H1 (cell line): ENCODE measurements around the gene OSBPL9. TPM values are rescaled to one million over a fixed set of nuclear protein-coding genes. Genes with fewer than 3 reads are reported as not detected.

Experiments
- CTCF ChIA-PET: fragments of 300-600 bp; sonication (Branson Sonifier 250); formaldehyde crosslinking; loops from one replicate; lab custom pipeline; 2021; ENCODE audit not compliant: partially characterized antibody; lab: Charles Lee
- POLR2A ChIA-PET: fragments of 300-600 bp; sonication (Branson Sonifier 250); formaldehyde crosslinking; loops from one replicate; lab custom pipeline; 2021; ENCODE audit warnings: inconsistent platforms; ENCODE audit not compliant: partially characterized antibody; lab: Charles Lee
- DNase-seq, 2 experiments: peaks; one replicate each; pipeline versions ENCODE4 v3.0.0 to v3.0.0-alpha.2; 2010 to 2022; ENCODE audit warnings: low spot score in 2 of 2, low read depth in 1 of 2, mixed read lengths in 1 of 2
- FAIRE-seq: peaks from 2 replicates; lab custom pipeline; 2011; peaks lifted over from hg19 to GRCh38; lab: Jason Lieb, UNC
- H2AFZ ChIP-seq: 2 replicates; pipeline ENCODE4 v1.8.1; 2012; ENCODE audit warnings: low read length, inconsistent platforms
- H2AK5ac ChIP-seq: 2 replicates; pipeline ENCODE4 v1.6.1; 2013; ENCODE audit warnings: low read depth, low read length
- H2BK120ac ChIP-seq: replicated peaks from 2 replicates; pipeline ENCODE3; 2013; ENCODE audit warnings: low read depth, low read length, inconsistent platforms
- H2BK12ac ChIP-seq: 2 replicates; pipeline ENCODE4 v1.6.1; 2013; ENCODE audit warnings: low read depth, low read length
- H2BK15ac ChIP-seq: 2 replicates; pipeline ENCODE4 v1.6.1; 2013; ENCODE audit warnings: low read length
- H2BK20ac ChIP-seq: 2 replicates; pipeline ENCODE4 v1.6.1; 2013; ENCODE audit warnings: low read length
- H2BK5ac ChIP-seq: 2 replicates; pipeline ENCODE4 v1.6.1; 2013; ENCODE audit warnings: low read depth, low read length
- H3K14ac ChIP-seq: 2 replicates; pipeline ENCODE4 v1.6.1; 2013; ENCODE audit warnings: inconsistent platforms; ENCODE audit not compliant: insufficient read length
- H3K18ac ChIP-seq: 2 replicates; pipeline ENCODE4 v1.6.1; 2013; ENCODE audit warnings: low read length; ENCODE audit errors: extremely low read depth
- H3K23ac ChIP-seq: 2 replicates; pipeline ENCODE4 v1.6.1; 2013; ENCODE audit warnings: inconsistent platforms; ENCODE audit not compliant: insufficient read length
- H3K23me2 ChIP-seq: 2 replicates; pipeline ENCODE4 v1.6.1; 2013; ENCODE audit warnings: low read depth, low read length
- H3K27ac ChIP-seq: 2 replicates; pipeline ENCODE4 v1.6.1; 2011; ENCODE audit warnings: low read depth, low read length, inconsistent platforms
- H3K27me3 ChIP-seq, 4 experiments: replicated peaks in 1 of 4; 1 replicate in 1 of 4; 2 replicates in 3 of 4; pipeline versions ENCODE4 v1.6.1 to v1.8.1; 2011 to 2013; ENCODE audit warnings: low read length in 3 of 4, mild to moderate bottlenecking in 3 of 4, inconsistent platforms in 2 of 4, mixed read lengths in 2 of 4, moderate library complexity in 1 of 4; ENCODE audit not compliant: control insufficient read depth in 3 of 4, insufficient read depth in 3 of 4; ENCODE audit errors: extremely low read depth in 1 of 4
- H3K36me3 ChIP-seq, 4 experiments: 2 replicates each; pipeline versions ENCODE4 v1.6.1 to v1.8.1; 2011 to 2013; ENCODE audit warnings: mild to moderate bottlenecking in 4 of 4, low read length in 3 of 4, moderate library complexity in 2 of 4, control low read depth in 1 of 4, inconsistent platforms in 1 of 4; ENCODE audit not compliant: insufficient read depth in 4 of 4, control insufficient read depth in 2 of 4
- H3K4ac ChIP-seq: replicated peaks from 2 replicates; pipeline ENCODE3; 2013; ENCODE audit warnings: low read length, low read depth, mixed read lengths, inconsistent platforms; ENCODE audit not compliant: insufficient read length
- H3K4me1 ChIP-seq, 4 experiments: replicated peaks in 1 of 4; 1 replicate in 1 of 4; 2 replicates in 3 of 4; pipeline versions ENCODE4 v1.6.1 to v1.8.1; 2011 to 2013; ENCODE audit warnings: low read length in 3 of 4, inconsistent platforms in 2 of 4, mixed read lengths in 1 of 4; ENCODE audit not compliant: insufficient read depth in 4 of 4, control insufficient read depth in 3 of 4
- H3K4me2 ChIP-seq, 2 experiments: 2 replicates each; pipeline versions ENCODE4 v1.6.1 to v1.8.1; 2011 to 2013; ENCODE audit warnings: low read depth in 2 of 2, low read length in 2 of 2, control low read depth in 1 of 2, inconsistent platforms in 1 of 2, mild to moderate bottlenecking in 1 of 2; ENCODE audit not compliant: insufficient read depth in 1 of 2
- H3K4me3 ChIP-seq, 4 experiments: fragments of 200-600, 300-600 bp in 1 of 4; sonication (generic), shearing (Covaris generic), sonication (Bioruptor Twin) in 1 of 4; 2 replicates each; pipeline versions ENCODE4 v1.5.1 to v1.8.1; 2011 to 2016; ENCODE audit warnings: low read length in 4 of 4, low read depth in 3 of 4, control low read depth in 2 of 4, inconsistent platforms in 2 of 4, mild to moderate bottlenecking in 2 of 4, mixed read lengths in 1 of 4, moderate library complexity in 1 of 4; ENCODE audit not compliant: insufficient read depth in 2 of 4; ENCODE audit errors: extremely low read depth in 1 of 4
- H3K56ac ChIP-seq: replicated peaks from 2 replicates; pipeline ENCODE3; 2013; ENCODE audit warnings: low read depth, mild to moderate bottlenecking, mixed read lengths, low read length, inconsistent platforms; ENCODE audit not compliant: insufficient read length
- H3K79me1 ChIP-seq: 2 replicates; pipeline ENCODE4 v1.6.1; 2013; ENCODE audit warnings: low read depth, low read length, control low read depth
- H3K79me2 ChIP-seq, 2 experiments: 2 replicates each; pipeline versions ENCODE4 v1.6.1 to v1.8.1; 2012 to 2013; ENCODE audit warnings: low read length in 2 of 2, mild to moderate bottlenecking in 2 of 2, inconsistent platforms in 1 of 2; ENCODE audit not compliant: insufficient read depth in 2 of 2, control insufficient read depth in 1 of 2
- H3K9ac ChIP-seq, 4 experiments: replicated peaks in 1 of 4; 1 replicate in 1 of 4; 2 replicates in 3 of 4; pipeline versions ENCODE4 v1.6.1 to v1.8.1; 2011 to 2013; ENCODE audit warnings: low read depth in 3 of 4, low read length in 3 of 4, control low read depth in 2 of 4, mild to moderate bottlenecking in 2 of 4, moderate library complexity in 2 of 4, inconsistent platforms in 1 of 4; ENCODE audit errors: extremely low read depth in 1 of 4
- H3K9me3 ChIP-seq, 2 experiments: 2 replicates each; pipeline versions ENCODE4 v1.6.1 to v1.8.1; 2012 to 2013; ENCODE audit warnings: mild to moderate bottlenecking in 2 of 2, moderate library complexity in 2 of 2, control low read depth in 1 of 2, inconsistent platforms in 1 of 2, low read depth in 1 of 2, low read length in 1 of 2, mixed read lengths in 1 of 2; ENCODE audit not compliant: insufficient read depth in 2 of 2
- H4K20me1 ChIP-seq, 2 experiments: replicated peaks in 1 of 2; 2 replicates each; pipeline versions ENCODE3 to v1.8.1; 2011 to 2013; ENCODE audit warnings: inconsistent platforms in 2 of 2, low read length in 2 of 2, mild to moderate bottlenecking in 1 of 2; ENCODE audit not compliant: insufficient read depth in 2 of 2, control insufficient read depth in 1 of 2
- H4K5ac ChIP-seq: 2 replicates; pipeline ENCODE4 v1.6.1; 2013; ENCODE audit warnings: low read length, low read depth, mixed read lengths, inconsistent platforms; ENCODE audit not compliant: insufficient read length
- H4K8ac ChIP-seq: 2 replicates; pipeline ENCODE4 v1.8.0; 2013; ENCODE audit warnings: mild to moderate bottlenecking, moderate library complexity, low read length, inconsistent platforms; ENCODE audit not compliant: insufficient read depth; ENCODE audit errors: extremely low read depth
- H4K91ac ChIP-seq: replicated peaks from 2 replicates; pipeline ENCODE3; 2013; ENCODE audit warnings: low read length, mixed read lengths, inconsistent platforms; ENCODE audit not compliant: insufficient read length
- EGR1 ChIP-seq: IDR thresholded peaks from 2 replicates; pipeline ENCODE4 v1.6.1; 2011; ENCODE audit warnings: low read depth, low read length, borderline replicate concordance
- SP2 ChIP-seq: IDR thresholded peaks from 2 replicates; pipeline ENCODE4 v1.6.1; 2012; ENCODE audit warnings: mild to moderate bottlenecking, low read length, inconsistent platforms
- TBP ChIP-seq: IDR thresholded peaks from 2 replicates; pipeline ENCODE4 v1.6.1; 2011; ENCODE audit warnings: low read depth, low read length, improper control_type of control experiment
- WGBS, 2 experiments: shearing (Covaris generic) in 1 of 2; methylation state at CpG; one replicate each; pipeline versions ENCODE4 v1.1.6 to v1.1.7; 2013 to 2015; ENCODE audit warnings: low lambda C conversion rate in 2 of 2, mixed read lengths in 2 of 2, inconsistent platforms in 1 of 2, low coverage in 1 of 2, missing lambda C conversion rate in 1 of 2; ENCODE audit not compliant: insufficient replicate concordance in 2 of 2, insufficient coverage in 1 of 2, insufficient read length in 1 of 2; ENCODE audit errors: extremely low coverage in 1 of 2, missing lambda C conversion rate in 1 of 2; 5-methylcytosine and 5-hydroxymethylcytosine counted together
- polyA plus RNA-seq, 7 experiments: library from polyadenylated mRNA; depleted of rRNA in 3 of 7; stranded (reverse) in 5 of 7; unstranded in 2 of 7; fragments of >200 nt in 5 of 7; fragments of 200-250 nt in 2 of 7; gene quantifications; 1 replicate in 5 of 7; 2 replicates in 1 of 7; 4 replicates in 1 of 7; pipeline versions ENCODE4 v1.2.1 to v1.2.3, GENCODE V29; 2011 to 2013; ENCODE audit warnings: missing spikeins in 2 of 7, mixed read lengths in 2 of 7
- total RNA-seq: library from RNA; stranded (reverse); fragmentation: NEBNext Ultra II Directional; extraction: Animal tissue kit (Norgen Biotek cat#: 25700); gene quantifications from 2 replicates; pipeline ENCODE4 v1.2.1, GENCODE V29; 2021

Gene OSBPL9
- total and polyA plus RNA-seq, 2 of the 8 experiments (the other 6 are each of a cell fraction or from before 2014, with no cell fraction given), result 58.2 to 71.6 TPM

DNA sequence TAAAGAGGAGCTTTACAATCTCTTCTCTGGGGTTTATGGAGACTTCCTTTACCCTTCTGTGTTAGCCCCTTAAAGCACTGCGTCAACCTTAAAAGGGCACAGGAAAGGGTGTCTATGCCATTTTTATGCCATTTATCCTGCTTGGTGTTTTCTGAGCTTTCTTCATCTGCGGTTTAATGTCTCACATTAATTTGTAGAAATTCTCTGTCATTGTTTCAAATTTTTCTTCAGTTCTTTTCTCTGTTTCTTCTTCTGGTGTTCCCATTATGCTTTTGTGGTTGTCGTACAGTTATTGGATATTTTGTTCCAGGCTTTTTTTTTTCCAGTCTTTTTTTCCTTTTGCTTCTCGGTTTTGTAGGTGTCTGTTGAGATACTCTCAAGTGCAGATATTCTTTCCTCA, 107.9 kb downstream of the OSBPL9 start:
- Histone ChIP-seq H3K56ac (no peak overlapping the region), H3K79me2 (no peaks in the 10 kb centered on the region), H3K4me2 (no peak overlapping the region), H2BK12ac (no peak overlapping the region), H3K36me3 (no peaks in the 10 kb centered on the region), H3K18ac (no peak overlapping the region), H3K9me3 (no peaks in the 10 kb centered on the region), H3K79me1 (no peaks in the 10 kb centered on the region), H2BK20ac (no peak overlapping the region), H3K27me3 (no peaks in the 10 kb centered on the region), H2AK5ac (no peak overlapping the region), H4K91ac (no peak overlapping the region), H2BK5ac (no peak overlapping the region), H4K20me1 (no peaks in the 10 kb centered on the region), H3K4me3 (no peak overlapping the region), H3K4ac (no peak overlapping the region), H3K23me2 (peaks cover 7% of the 10 kb centered on the region; the same call in 1 of the 2 replicates), H4K5ac (no peak overlapping the region), H2BK120ac (no peak overlapping the region), H4K8ac (no peak overlapping the region), H2BK15ac (no peak overlapping the region), H3K14ac (no peak overlapping the region), H3K23ac (no peak overlapping the region), H2AFZ (no peak overlapping the region), H3K27ac (no peak overlapping the region), H3K9ac (no peak overlapping the region), H3K4me1 (peaks cover 0 to 6% (median 2%) of the 10 kb centered on the region in 4 experiments; a peak in 3 of 7 replicates)
- FAIRE-seq (no peak), DNase-seq (no peak)
- WGBS, 2 experiments, result 89% methylated on average over 4 of the region's 4 CpGs; no CpG with 5 or more reads in 1 of the 2 experiments
- ChIA-PET CTCF (interaction anchor here (0.9 to 1.6 kb wide), 3 partner anchors 8 to 44 kb away, joined by 4 read pairs; no protein-coding TSS in a partner anchor), POLR2A (interaction anchor here (0.7 kb wide), 1 partner anchor 12 kb away, joined by 4 read pairs; no protein-coding TSS in a partner anchor)
- TF ChIP-seq TBP (no peak), EGR1 (no peak), SP2 (no peak)
